HG03565 (cell line): Measurements from ENCODE around the gene HYDIN.
"Not testable (repeated sequence)": the region's sequence is repeated elsewhere in the genome, so short reads cannot be mapped to it uniquely, and the experiment has no call there.

Experiments
- ATAC-seq: cut with Tn5 transposase; IDR thresholded peaks from one replicate; pipeline ENCODE4 v1.9.1; 2021; ENCODE audit warnings: mild to moderate bottlenecking, moderate library complexity; ENCODE audit not compliant: unreplicated experiment

Gene HYDIN

GRCh38 chr16:71226229-71227141, 4.0 kb downstream of the HYDIN start:
- no peak for ATAC-seq

- no peak for ATAC-seq
Measured at GRCh38 chr16:71225145-71225544, 5.4 kb downstream of the HYDIN start.

GRCh38 chr16:71218306-71218963, 12.1 kb downstream of the HYDIN start:
- no peak for ATAC-seq

DNA sequence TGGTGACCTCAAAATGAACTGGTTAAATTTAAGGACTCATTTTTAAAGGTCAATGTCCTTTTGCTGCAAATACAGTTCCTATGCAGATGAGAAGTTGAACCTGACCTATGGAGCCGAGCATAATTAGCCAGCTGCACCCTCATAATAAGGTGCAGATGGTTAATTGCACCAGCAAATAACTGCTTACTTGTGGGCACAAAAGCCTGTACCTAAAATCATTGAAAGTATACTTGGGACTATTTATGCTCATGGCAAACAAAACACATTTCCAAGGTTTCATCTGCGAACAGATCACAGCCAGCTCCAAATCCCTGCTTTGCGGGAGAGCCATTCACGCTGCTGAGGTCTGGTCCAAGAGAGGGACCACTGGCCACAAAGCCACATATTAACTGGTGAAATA, 13.0 kb downstream of the HYDIN start:
- no peak for ATAC-seq

- no peak for ATAC-seq
Measured at GRCh38 chr16:71216714-71217113, 13.8 kb downstream of the HYDIN start.

DNA sequence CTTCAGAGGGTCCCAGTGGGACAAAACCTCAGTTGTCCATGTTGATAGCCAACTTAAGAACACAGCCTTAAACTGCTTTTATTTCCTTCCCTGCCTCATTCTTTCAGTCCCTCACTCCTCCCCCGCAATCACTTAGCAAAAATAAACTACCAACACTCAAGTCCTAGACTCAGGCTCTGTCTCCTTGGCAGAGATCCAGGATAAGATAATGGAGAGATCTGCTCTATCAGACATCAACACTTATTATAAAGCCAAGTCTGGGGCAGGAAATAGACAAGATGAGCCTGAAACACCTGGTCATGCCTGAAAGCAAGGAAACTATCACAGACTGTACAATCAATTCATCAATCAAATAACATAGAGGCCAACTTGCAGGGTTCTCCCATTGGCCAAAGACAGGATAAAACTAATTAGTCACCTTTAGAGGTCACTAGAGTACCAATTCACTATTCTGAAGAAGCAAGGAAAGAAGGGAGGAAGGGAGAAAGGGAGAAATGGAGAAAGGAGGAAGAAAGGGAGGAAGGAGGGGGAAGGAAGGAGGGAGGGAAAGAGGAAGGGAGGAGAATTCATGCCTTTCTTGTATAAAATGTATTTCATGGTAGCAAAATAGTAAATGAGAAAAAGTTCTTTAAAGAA, 15.7 kb downstream of the HYDIN start:
- no peak for ATAC-seq

- ATAC-seq = no peak
Measured at GRCh38 chr16:71205482-71206131, 24.9 kb downstream of the HYDIN start.

DNA sequence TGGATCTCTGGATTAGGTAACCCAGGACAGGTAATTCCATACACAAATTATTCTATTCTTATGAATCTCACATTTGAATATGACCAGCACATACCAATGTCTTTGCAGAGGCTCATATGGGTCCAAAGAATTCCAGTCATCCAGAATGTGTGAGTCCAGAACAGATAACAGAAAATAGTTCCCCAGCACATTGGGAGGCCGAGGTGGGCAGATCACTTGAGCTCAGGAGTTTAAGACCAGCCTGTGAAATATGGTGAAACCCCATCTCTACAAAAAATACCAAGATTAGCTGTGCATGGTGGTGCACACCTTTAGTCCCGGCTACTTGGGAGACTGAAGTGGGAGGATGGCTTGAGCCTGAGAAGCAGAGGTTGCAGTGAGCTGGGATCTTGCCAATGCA, 26.9 kb downstream of the HYDIN start:
- ATAC-seq = no peak

DNA sequence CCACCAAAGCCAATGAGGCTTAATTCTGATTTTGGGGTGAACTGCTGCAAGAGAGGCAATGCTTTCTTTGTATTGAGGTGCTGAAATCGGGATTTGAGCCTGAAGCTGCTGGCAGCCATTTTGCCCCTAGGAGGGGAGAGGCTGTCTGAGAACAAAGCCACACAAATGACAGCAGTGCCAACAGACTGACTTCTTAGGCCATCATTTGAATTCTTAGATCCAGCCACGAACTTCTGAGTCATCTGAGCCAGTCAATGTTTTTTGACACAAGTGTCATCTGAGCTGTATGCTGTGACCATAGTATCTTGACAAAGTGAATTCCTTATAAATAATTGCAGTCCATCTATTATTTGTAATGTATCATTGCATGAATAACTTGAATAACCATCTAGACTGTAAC, 29.0 kb downstream of the HYDIN start:
- no peak for ATAC-seq

- ATAC-seq = no peak
Measured at GRCh38 chr16:71201054-71201453, 29.5 kb downstream of the HYDIN start.

DNA sequence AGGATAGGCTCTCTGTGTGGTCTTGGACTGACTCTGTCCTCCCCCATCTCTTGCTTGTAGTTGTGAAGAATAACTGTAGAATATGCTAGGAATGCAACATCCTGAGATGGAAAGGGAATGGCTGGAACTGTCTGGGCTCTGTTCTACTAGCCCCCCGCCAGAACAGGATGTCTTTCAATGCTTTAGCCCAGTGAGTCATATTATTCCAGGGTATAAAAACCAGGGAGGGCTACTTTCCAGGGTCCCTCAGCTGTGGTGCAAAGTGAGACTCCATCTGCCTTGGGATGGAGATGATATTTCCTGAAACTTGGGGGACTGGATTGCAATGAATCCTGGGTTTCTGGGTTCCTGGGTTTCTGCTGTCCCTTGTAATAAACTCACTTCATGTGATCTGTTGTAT, 32.1 kb downstream of the HYDIN start:
- no peak for ATAC-seq

DNA sequence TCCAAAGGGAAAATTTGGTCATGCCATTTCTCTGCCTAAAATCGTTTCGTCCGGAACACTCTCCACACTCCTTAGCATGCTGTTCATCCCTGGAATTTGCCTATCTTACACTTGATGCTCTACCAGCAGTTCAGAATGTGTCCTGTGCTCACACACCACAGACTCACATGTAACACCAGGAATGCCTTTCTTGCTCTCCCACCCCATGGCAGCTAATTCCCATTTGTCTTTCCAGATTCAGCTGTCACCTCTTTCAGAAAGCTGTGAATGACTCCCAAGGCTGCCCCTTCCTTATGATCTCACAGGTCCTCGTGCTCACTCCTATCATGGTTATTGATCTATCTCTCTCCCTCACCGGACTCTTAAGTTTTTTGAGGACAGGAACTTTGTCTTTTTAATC, 38.1 kb downstream of the HYDIN start:
- no peak for ATAC-seq

GRCh38 chr16:71188956-71189712, 41.4 kb downstream of the HYDIN start:
- ATAC-seq = no peak

DNA sequence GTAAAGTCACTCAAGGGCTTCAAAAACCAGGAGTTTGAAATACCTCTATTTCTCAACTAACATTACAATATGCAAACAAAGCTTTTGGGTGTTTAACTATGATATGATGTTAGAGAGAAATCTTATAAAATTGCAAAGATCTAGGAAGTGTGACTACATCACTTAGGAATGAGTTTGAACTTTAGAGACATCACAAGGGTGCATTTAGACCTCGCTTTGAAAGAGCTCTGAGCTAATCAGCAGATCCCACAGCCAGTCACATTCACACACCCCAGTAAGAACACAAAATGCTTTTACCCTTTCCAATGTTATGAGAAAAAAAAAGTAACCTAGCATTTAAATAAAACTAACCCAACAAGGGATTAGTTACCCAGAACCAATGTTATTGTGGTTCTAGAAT, 45.2 kb downstream of the HYDIN start:
- ATAC-seq = no peak

DNA sequence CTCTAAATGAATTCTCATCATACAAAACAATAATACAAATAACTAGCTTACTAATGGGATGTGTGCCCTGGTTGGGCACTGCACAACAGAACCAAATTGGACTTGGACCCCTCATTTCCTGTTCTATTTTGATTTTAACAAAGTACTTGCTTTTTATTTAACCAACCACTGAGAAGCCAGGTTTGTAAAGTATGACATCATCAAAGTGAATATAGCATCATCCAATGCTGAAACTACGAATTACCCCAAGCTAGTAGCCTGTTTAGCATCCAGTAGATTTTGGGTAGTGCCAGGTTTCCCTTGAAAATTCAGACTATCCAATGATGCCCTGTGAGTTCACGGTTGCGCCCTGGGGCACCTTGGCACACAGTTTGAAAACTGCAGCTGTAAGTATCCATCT, 51.0 kb downstream of the HYDIN start:
- no peak for ATAC-seq

- ATAC-seq = no peak
Measured at GRCh38 chr16:71172481-71173207, 57.9 kb downstream of the HYDIN start.

GRCh38 chr16:71161007-71161406, 69.5 kb downstream of the HYDIN start:
- not testable (repeated sequence) for ATAC-seq

DNA sequence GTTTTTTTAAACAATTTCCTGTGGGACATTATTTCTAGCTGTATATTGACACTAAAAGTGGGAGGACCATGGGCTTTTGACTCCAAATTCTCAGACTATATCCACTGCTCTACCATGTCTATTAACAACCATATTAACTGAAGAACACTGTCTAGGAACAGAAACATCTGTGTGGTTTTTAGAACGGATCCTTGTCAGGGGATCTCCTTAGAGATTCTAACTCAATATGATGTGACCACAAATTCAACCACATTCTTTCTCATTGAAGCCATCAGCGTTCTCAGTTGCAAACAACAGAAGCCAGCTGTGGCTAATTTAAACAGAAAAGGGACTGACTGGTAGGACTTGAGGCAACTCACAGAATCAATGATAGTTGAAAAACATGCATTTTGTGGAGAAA, 73.2 kb downstream of the HYDIN start:
- not testable (repeated sequence) for ATAC-seq

DNA sequence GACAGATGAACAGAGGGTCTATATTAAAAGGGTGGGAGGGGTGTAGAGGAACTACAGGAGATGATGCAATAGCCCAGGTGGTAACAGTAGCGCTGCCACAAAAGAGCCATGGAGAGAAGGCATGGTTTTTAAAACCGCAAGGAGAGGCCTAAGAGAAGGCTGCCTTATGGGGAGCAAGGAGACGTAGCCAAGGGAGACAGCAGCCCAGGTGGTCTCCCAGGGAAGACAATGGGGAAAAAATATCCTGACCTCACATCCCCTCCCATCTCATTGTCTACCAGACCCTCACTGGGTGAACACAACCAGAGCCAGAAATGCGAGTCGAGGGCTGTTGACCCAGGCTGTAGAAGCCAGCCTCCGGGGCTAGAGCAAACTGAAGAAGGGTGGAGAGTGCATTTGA, 77.2 kb downstream of the HYDIN start:
- ATAC-seq = not testable (repeated sequence)

GRCh38 chr16:71151654-71152053, 78.9 kb downstream of the HYDIN start:
- ATAC-seq = not testable (repeated sequence)
